Endothelial cell of umbilical vein (primary cell): ENCODE measurements around the gene RLN3. TPM values are rescaled to one million over a fixed set of nuclear protein-coding genes. Genes with fewer than 3 reads are reported as not detected.

ENCODE experiments used
- BruUV-seq: library from RNA; stranded (reverse); fragments of 400-500 nt; replicated peaks from 2 replicates; lab custom pipeline; 2021; lab: Mats Ljungman, UMichigan
- CTCF ChIA-PET: fragments of 300-600, 350-600 bp; sonication (Branson Sonifier 250); formaldehyde crosslinking; loops from one replicate; lab custom pipeline; 2021; ENCODE audit warnings: antibody characterized with exemption, inconsistent platforms; lab: Charles Lee
- POLR2A ChIA-PET: fragments of 300-600, 350-600 bp; sonication (Branson Sonifier 250); formaldehyde crosslinking; loops from one replicate; lab custom pipeline; 2021; ENCODE audit warnings: antibody characterized with exemption, inconsistent platforms; lab: Charles Lee
- DNase-seq: peaks from one replicate; pipeline ENCODE4 v3.0.0-alpha.2; 2011; ENCODE audit warnings: low read depth, low spot score
- FAIRE-seq: peaks from 2 replicates; lab custom pipeline; 2011; peaks lifted over from hg19 to GRCh38; lab: Jason Lieb, UNC
- H2AFZ ChIP-seq: 2 replicates; pipeline ENCODE4 v1.6.0; 2012; ENCODE audit warnings: low read depth, low read length, control low read depth, inconsistent platforms
- H3K27ac ChIP-seq: 2 replicates; pipeline ENCODE4 v1.5.1; 2011; ENCODE audit warnings: low read depth, mild to moderate bottlenecking, control low read depth, low read length, moderate library complexity; ENCODE audit not compliant: insufficient read depth
- H3K27me3 ChIP-seq, 2 experiments: 2 replicates each; pipeline versions ENCODE4 v1.6.0 to v1.6.1; 2011; ENCODE audit warnings: low read length in 2 of 2, mixed read lengths in 1 of 2; ENCODE audit not compliant: control insufficient read depth in 2 of 2, insufficient read depth in 2 of 2
- H3K36me3 ChIP-seq, 2 experiments: 2 replicates in 1 of 2; 3 replicates in 1 of 2; pipeline ENCODE4 v1.5.1; 2011; ENCODE audit warnings: low read length in 2 of 2, mild to moderate bottlenecking in 1 of 2, moderate library complexity in 1 of 2; ENCODE audit not compliant: control insufficient read depth in 2 of 2, insufficient read depth in 2 of 2; ENCODE audit errors: extremely low read depth in 1 of 2
- H3K4me1 ChIP-seq: 3 replicates; pipeline ENCODE4 v1.5.1; 2011; ENCODE audit warnings: mild to moderate bottlenecking, low read length; ENCODE audit not compliant: control insufficient read depth, insufficient read depth; ENCODE audit errors: extremely low read depth
- H3K4me2 ChIP-seq: 2 replicates; pipeline ENCODE4 v1.6.1; 2011; ENCODE audit warnings: low read length, control low read depth, mixed read lengths; ENCODE audit not compliant: insufficient read depth
- H3K4me3 ChIP-seq, 3 experiments: fragments of 200-600 bp in 1 of 3; sonication (generic), shearing (Covaris generic) in 1 of 3; replicated peaks in 1 of 3; 2 replicates each; pipeline ENCODE4 v1.5.1; 2011 to 2016; ENCODE audit warnings: control low read depth in 3 of 3, low read length in 3 of 3, mild to moderate bottlenecking in 2 of 3, inconsistent platforms in 1 of 3, low read depth in 1 of 3, moderate library complexity in 1 of 3; ENCODE audit not compliant: insufficient read depth in 1 of 3
- H3K79me2 ChIP-seq: 2 replicates; pipeline ENCODE4 v1.6.0; 2012; ENCODE audit warnings: low read length, inconsistent platforms; ENCODE audit not compliant: control insufficient read depth, insufficient read depth
- H3K9ac ChIP-seq: replicated peaks from 2 replicates; pipeline ENCODE3; 2011; ENCODE audit warnings: low read length, control low read depth; ENCODE audit not compliant: insufficient read depth; ENCODE audit errors: extremely low read depth
- H3K9me1 ChIP-seq: replicated peaks from 3 replicates; pipeline ENCODE4 v1.6.0; 2011; ENCODE audit warnings: mild to moderate bottlenecking, low read length; ENCODE audit not compliant: control insufficient read depth, insufficient read depth; ENCODE audit errors: extremely low read depth
- H3K9me3 ChIP-seq: replicated peaks from 2 replicates; pipeline ENCODE4 v1.5.1; 2012; ENCODE audit warnings: low read length, inconsistent platforms; ENCODE audit not compliant: control insufficient read depth, insufficient read depth
- H4K20me1 ChIP-seq: replicated peaks from 2 replicates; pipeline ENCODE3; 2011; ENCODE audit warnings: mild to moderate bottlenecking, low read length; ENCODE audit not compliant: control insufficient read depth, insufficient read depth; ENCODE audit errors: extremely low read depth
- EZH2 ChIP-seq: IDR thresholded peaks from 2 replicates; pipeline ENCODE4 v1.6.1; 2012; ENCODE audit warnings: borderline replicate concordance, low read depth, mild to moderate bottlenecking, moderate library complexity, low read length, inconsistent platforms; ENCODE audit not compliant: severe bottlenecking
- FOS ChIP-seq: IDR thresholded peaks from 2 replicates; pipeline ENCODE4 v1.6.1; 2011; ENCODE audit warnings: mild to moderate bottlenecking, low read length, moderate library complexity, borderline replicate concordance; ENCODE audit not compliant: insufficient read depth
- GATA2 ChIP-seq: IDR thresholded peaks from 2 replicates; pipeline ENCODE4 v1.7.0; 2011; ENCODE audit warnings: low read depth, mild to moderate bottlenecking, moderate library complexity, mixed read lengths, low read length; ENCODE audit not compliant: insufficient read length, insufficient read depth
- JUN ChIP-seq: IDR thresholded peaks from 2 replicates; pipeline ENCODE4 v1.6.1; 2011; ENCODE audit warnings: borderline replicate concordance, low read depth; ENCODE audit not compliant: insufficient read length, insufficient read depth
- MYC ChIP-seq: IDR thresholded peaks from one replicate; pipeline ENCODE4 v1.6.1; 2011; ENCODE audit warnings: mild to moderate bottlenecking, low read depth, low read length
- POLR2A ChIP-seq: IDR thresholded peaks from 2 replicates; pipeline ENCODE4 v1.6.1; 2012; ENCODE audit warnings: low read depth, mild to moderate bottlenecking, control low read depth, low read length
- POLR2AphosphoS5 ChIP-seq: IDR thresholded peaks from 2 replicates; pipeline ENCODE4 v1.6.1; 2012; ENCODE audit warnings: low read depth, mild to moderate bottlenecking, control low read depth, low read length, moderate library complexity; ENCODE audit not compliant: insufficient read depth
- dilution Hi-C: fragments of 300-500 bp; cut with MboI; formaldehyde crosslinking; loops from one replicate; pipeline ENCODE4 v1.15.0; 2019; ENCODE audit warnings: low sequenced_read_pairs; ENCODE audit not compliant: extremely low pct_ligation_motif_present
- intact Hi-C: fragments of 100-400 bp; cut with micrococcal nuclease; formaldehyde crosslinking; loops from one replicate; pipeline ENCODE4 v1.10.0; 2022
- polyA plus RNA-seq, 4 experiments: library from polyadenylated mRNA; depleted of rRNA in 3 of 4; stranded (reverse) in 3 of 4; unstranded in 1 of 4; fragments of >200 nt; gene quantifications; 2 replicates each; pipeline versions ENCODE4 v1.2.1 to v1.2.3, GENCODE V29; 2011 to 2012; ENCODE audit warnings: missing spikeins in 1 of 4
- total RNA-seq: library from RNA; stranded (reverse); gene quantifications from 2 replicates; pipeline ENCODE4 v1.2.3, GENCODE V29; 2021
- TF ChIP-seq, protein P1 (sequence below): IDR thresholded peaks from 2 replicates; pipeline ENCODE4 v1.6.1; 2011; ENCODE audit not compliant: insufficient read depth, insufficient read length
- TF ChIP-seq, protein P2 (sequence below), 2 donors: IDR thresholded peaks; 1 replicate in 1 of 2; 2 replicates in 1 of 2; pipeline ENCODE4 v1.5.1; 2011; ENCODE audit warnings: low read length in 2 of 2, mild to moderate bottlenecking in 2 of 2, moderate library complexity in 2 of 2, control low read depth in 1 of 2, inconsistent platforms in 1 of 2, low read depth in 1 of 2; ENCODE audit not compliant: insufficient read depth in 1 of 2; ENCODE audit errors: extremely low read depth in 1 of 2

The RLN3 gene
- total and polyA plus RNA-seq, 2 donors (not counting 3 experiments of a cell fraction or from before 2014, with no cell fraction given) = not detected

DNA sequence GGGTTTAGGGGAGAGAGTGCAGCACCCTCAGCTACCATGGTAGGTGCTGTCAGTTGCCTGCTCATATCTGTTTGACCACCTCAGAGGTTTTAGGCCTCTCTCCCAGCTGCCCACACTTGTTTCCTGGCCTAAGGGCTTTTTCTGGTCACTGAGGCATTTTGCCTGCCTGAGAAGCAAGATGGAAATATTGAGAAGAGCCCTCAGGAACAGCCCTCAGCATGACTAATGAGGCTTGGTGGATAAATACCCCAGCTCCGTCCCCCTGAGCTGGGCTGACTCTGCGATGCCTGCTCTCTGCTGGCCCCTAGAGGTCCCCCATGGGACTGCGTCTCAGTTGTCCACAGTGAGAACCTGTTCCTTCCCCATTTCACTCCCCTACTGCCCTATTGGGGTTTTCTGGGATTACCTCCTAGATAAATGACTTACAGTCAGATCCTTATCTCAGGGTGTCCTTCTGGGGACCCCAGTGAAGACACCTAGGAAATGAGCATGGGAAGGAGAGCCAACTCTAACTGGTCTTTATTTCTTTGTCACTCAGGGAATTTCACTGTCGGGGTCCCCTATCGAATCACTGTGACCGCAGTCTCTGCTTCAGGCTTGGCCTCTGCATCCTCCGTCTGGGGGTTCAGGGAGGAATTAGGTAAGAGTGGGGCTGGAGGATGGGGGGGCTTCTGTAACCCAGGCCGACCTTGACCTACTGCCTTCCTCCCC lies 20.6 kb downstream of the RLN3 start:
- ChIA-PET CTCF (interaction anchor here (0.7 to 6.4 kb wide), 14 partner anchors 9 to 170 kb away, joined by 3 to 58 read pairs (median 4); partner anchors contain the start of genes DCAF15, IL27RA and MISP3), POLR2A (no interaction called here)
- Histone ChIP-seq H3K27me3 (no peaks in the 10 kb centered on the region), H3K9ac (no peak overlapping the region), H3K27ac (no peak overlapping the region), H3K36me3 (no peaks in the 10 kb centered on the region), H3K4me3 (no peak overlapping the region), H4K20me1 (no peaks in the 10 kb centered on the region), H2AFZ (no peak overlapping the region), H3K4me2 (no peak overlapping the region), H3K79me2 (no peaks in the 10 kb centered on the region), H3K9me3 (no peaks in the 10 kb centered on the region), H3K4me1 (no peaks in the 10 kb centered on the region), H3K9me1 (no peaks in the 10 kb centered on the region)
- dilution Hi-C loops (no loop called here), intact Hi-C loops (loop anchor here (10.0 kb wide), 1 partner anchor 454 kb away; no protein-coding TSS in a partner anchor)
- FAIRE-seq (peak; percentile 81), DNase-seq (peak; percentile 35)
- BruUV-seq = no TSS peak
- TF ChIP-seq, protein P1, sequence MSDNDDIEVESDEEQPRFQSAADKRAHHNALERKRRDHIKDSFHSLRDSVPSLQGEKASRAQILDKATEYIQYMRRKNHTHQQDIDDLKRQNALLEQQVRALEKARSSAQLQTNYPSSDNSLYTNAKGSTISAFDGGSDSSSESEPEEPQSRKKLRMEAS = no peak
- TF ChIP-seq FOS = no peak
- TF ChIP-seq MYC = no peak
- no peak for TF ChIP-seq EZH2
- no peak for TF ChIP-seq JUN
- TF ChIP-seq GATA2 = no peak
- TF ChIP-seq, protein P2, sequence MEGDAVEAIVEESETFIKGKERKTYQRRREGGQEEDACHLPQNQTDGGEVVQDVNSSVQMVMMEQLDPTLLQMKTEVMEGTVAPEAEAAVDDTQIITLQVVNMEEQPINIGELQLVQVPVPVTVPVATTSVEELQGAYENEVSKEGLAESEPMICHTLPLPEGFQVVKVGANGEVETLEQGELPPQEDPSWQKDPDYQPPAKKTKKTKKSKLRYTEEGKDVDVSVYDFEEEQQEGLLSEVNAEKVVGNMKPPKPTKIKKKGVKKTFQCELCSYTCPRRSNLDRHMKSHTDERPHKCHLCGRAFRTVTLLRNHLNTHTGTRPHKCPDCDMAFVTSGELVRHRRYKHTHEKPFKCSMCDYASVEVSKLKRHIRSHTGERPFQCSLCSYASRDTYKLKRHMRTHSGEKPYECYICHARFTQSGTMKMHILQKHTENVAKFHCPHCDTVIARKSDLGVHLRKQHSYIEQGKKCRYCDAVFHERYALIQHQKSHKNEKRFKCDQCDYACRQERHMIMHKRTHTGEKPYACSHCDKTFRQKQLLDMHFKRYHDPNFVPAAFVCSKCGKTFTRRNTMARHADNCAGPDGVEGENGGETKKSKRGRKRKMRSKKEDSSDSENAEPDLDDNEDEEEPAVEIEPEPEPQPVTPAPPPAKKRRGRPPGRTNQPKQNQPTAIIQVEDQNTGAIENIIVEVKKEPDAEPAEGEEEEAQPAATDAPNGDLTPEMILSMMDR (IDR thresholded peaks at IDR 0.05; ENCODE audit: extremely low read depth in 1 of 2, insufficient read depth in 1 of 2, low read depth in 1 of 2, low read length in 2 of 2) = peak; percentile 83 to 91
- no peak for TF ChIP-seq POLR2A
- no peak for TF ChIP-seq POLR2AphosphoS5
